ENCODE results near the gene LLGL2.

DNA sequence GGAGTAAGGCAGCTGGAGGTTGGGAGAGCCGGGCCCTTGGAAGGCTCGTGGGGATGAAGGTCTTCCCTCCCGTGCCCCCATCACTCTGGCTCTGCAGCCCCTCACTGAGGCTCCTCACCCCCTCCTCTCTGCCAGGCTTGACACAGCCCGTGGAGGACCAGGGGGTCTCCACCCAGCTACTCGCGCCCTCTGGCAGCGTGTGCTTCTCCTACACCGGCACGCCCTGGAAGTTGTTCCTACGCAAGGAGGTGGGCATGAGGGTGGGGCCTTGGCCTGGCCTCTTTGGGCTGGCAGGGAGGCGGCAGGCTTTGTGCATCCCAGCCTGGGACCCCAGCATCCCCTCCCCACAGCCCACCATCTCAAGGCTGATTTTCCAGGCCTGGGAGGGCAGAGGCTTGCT lies 92.2 kb downstream of the LLGL2 start:
- TF ChIP-seq, protein P1, sequence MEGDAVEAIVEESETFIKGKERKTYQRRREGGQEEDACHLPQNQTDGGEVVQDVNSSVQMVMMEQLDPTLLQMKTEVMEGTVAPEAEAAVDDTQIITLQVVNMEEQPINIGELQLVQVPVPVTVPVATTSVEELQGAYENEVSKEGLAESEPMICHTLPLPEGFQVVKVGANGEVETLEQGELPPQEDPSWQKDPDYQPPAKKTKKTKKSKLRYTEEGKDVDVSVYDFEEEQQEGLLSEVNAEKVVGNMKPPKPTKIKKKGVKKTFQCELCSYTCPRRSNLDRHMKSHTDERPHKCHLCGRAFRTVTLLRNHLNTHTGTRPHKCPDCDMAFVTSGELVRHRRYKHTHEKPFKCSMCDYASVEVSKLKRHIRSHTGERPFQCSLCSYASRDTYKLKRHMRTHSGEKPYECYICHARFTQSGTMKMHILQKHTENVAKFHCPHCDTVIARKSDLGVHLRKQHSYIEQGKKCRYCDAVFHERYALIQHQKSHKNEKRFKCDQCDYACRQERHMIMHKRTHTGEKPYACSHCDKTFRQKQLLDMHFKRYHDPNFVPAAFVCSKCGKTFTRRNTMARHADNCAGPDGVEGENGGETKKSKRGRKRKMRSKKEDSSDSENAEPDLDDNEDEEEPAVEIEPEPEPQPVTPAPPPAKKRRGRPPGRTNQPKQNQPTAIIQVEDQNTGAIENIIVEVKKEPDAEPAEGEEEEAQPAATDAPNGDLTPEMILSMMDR (IDR thresholded peaks at IDR 0.05) = no peak
- TF ChIP-seq POLR2A (IDR thresholded peaks at IDR 0.05) = no peak
- TF ChIP-seq POLR2AphosphoS5 (IDR thresholded peaks at IDR 0.05) = no peak
